ENCODE data around the gene POLG2.

DNA sequence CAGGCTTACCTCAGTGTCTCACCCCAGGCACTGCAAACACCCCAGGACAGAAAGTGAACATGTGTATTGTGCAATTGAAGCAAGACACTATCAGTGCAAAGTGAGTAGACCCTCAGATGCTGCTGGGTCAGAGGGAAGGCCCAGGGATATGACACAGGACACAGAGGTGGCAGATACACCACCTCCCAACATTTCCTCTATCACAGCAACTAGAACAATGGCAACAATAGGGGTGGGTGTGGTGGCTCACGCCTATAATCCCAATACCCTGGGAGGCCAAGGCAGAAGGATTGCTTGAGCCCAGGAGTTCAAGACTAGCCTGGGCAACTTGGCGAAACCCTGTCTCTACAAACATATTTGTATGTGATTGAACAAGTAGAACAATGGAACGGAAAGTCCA lies 25.4 kb downstream of the POLG2 start:
- TF ChIP-seq, protein P1, sequence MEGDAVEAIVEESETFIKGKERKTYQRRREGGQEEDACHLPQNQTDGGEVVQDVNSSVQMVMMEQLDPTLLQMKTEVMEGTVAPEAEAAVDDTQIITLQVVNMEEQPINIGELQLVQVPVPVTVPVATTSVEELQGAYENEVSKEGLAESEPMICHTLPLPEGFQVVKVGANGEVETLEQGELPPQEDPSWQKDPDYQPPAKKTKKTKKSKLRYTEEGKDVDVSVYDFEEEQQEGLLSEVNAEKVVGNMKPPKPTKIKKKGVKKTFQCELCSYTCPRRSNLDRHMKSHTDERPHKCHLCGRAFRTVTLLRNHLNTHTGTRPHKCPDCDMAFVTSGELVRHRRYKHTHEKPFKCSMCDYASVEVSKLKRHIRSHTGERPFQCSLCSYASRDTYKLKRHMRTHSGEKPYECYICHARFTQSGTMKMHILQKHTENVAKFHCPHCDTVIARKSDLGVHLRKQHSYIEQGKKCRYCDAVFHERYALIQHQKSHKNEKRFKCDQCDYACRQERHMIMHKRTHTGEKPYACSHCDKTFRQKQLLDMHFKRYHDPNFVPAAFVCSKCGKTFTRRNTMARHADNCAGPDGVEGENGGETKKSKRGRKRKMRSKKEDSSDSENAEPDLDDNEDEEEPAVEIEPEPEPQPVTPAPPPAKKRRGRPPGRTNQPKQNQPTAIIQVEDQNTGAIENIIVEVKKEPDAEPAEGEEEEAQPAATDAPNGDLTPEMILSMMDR (IDR thresholded peaks at IDR 0.05 in 2 of 3, conservative IDR thresholded peaks at IDR 0.05 in 1 of 3; ENCODE audit: borderline replicate concordance in 1 of 3, insufficient read depth in 1 of 3, low read depth in 2 of 3, low read length in 2 of 3) = no peak
- no peak for TF ChIP-seq POLR2A (IDR thresholded peaks at IDR 0.05; ENCODE audit: borderline replicate concordance, extremely low read depth, insufficient read depth, insufficient read length)
- TF ChIP-seq TCF7L2 (IDR thresholded peaks at IDR 0.05; ENCODE audit: borderline replicate concordance, extremely low read depth, insufficient read depth, insufficient read length) = no peak
- TF ChIP-seq MAX (IDR thresholded peaks at IDR 0.05) = no peak
- no peak for TF ChIP-seq ZNF274 (IDR thresholded peaks at IDR 0.05; ENCODE audit: low read depth, low read length)
- TF ChIP-seq POLR2AphosphoS5 (IDR thresholded peaks at IDR 0.05; ENCODE audit: low read depth, low read length) = no peak
- no peak for TF ChIP-seq EZH2 (IDR thresholded peaks at IDR 0.05)
- no peak for TF ChIP-seq FOSL1 (IDR thresholded peaks at IDR 0.05; ENCODE audit: low read depth)
